Right lobe of liver (tissue), 4 donors: ENCODE measurements around the gene CCNE1.

ENCODE experiments used
- CTCF ChIP-seq, 4 donors: fragments of 200-600 bp in 3 of 4; fragments of 450-650 bp in 1 of 4; IDR thresholded peaks; one replicate each; pipeline versions ENCODE4 v1.5.1 to v1.8.0; 2016 to 2022; ENCODE audit warnings: antibody characterized with exemption in 4 of 4, mild to moderate bottlenecking in 2 of 4
- POLR2A ChIP-seq: fragments of 450-650 bp; IDR thresholded peaks from one replicate; pipeline ENCODE4 v1.6.1; 2017; ENCODE audit warnings: antibody characterized with exemption, mild to moderate bottlenecking
- donor health status: DM: no; HTN: no; CAD: no.
- donor health status: DM: no; HTN: no; CAD: no.
- donor health status: DM: no; HTN: yes; CAD: no.

DNA sequence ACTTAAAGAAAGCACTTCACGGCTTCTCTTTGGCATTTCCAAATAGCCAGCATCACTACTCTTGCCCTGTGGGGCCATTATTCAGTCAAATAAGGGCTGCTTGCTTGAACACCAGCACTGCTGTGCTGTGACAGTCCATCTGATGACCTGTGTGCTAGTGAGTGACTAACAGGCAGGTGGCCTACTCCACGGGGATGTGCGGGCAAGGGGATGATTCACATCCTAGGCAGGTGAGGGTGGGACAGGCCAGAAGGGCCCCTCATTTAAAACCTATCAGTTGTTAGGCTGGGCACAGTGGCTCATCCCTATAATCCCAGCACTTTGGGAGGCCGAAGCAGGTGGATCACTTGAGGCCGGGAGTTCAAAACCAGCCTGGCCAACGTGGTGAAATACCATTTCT is 8.2 kb downstream of the CCNE1 start:
- TF ChIP-seq CTCF (IDR thresholded peaks at IDR 0.05) (no peak), POLR2A (no peak)
